PC-3 (cell line): ENCODE measurements around the gene OR52B4. TPM values are rescaled to one million over a fixed set of nuclear protein-coding genes. Genes with fewer than 3 reads are reported as not detected.

Experiments used
- ATAC-seq: fragments of 200-7000 bp; cut with Tn5 transposase; 2 replicates; pipeline ENCODE4 v1.9.1; 2020; ENCODE audit warnings: mild to moderate bottlenecking, moderate library complexity
- BruUV-seq: library from RNA; stranded (reverse); fragments of 400-500 nt; replicated peaks from 2 replicates; lab custom pipeline; 2021; lab: Mats Ljungman, UMichigan
- CTCF ChIA-PET: fragments of 300-600 bp; sonication (Branson Sonifier 250); formaldehyde crosslinking; loops from one replicate; lab custom pipeline; 2022; ENCODE audit warnings: antibody characterized with exemption; lab: Charles Lee
- POLR2A ChIA-PET: fragments of 300-600 bp; sonication (Branson Sonifier 250); formaldehyde crosslinking; loops from one replicate; lab custom pipeline; 2022; ENCODE audit warnings: antibody characterized with exemption; ENCODE audit not compliant: unreplicated experiment; lab: Charles Lee
- DNase-seq: peaks from one replicate; pipeline ENCODE4 v3.0.0-alpha.2; 2015
- H2AFZ ChIP-seq: fragments of 300-600 bp; sonication (generic); 2 replicates; pipeline ENCODE4 v1.6.0; 2016; ENCODE audit warnings: antibody characterized with exemption, low read length
- H3F3A ChIP-seq: fragments of 300-600 bp; sonication (generic); one replicate; pipeline ENCODE4 v1.6.0; 2017; ENCODE audit warnings: antibody characterized with exemption, low read length, control low read depth, mild to moderate bottlenecking; ENCODE audit not compliant: unreplicated experiment
- H3K27ac ChIP-seq: fragments of 300-600 bp; sonication (generic); 2 replicates; pipeline ENCODE4 v1.5.1; 2016; ENCODE audit warnings: mild to moderate bottlenecking, low read length
- H3K27me3 ChIP-seq: fragments of 300-600 bp; sonication (generic); 2 replicates; pipeline ENCODE4 v1.6.1; 2016; ENCODE audit warnings: low read length, mixed read lengths
- H3K36me3 ChIP-seq: fragments of 300-600 bp; sonication (generic); 2 replicates; pipeline ENCODE4 v1.6.1; 2016; ENCODE audit warnings: low read depth, mixed run types, low read length, mixed read lengths
- H3K4me1 ChIP-seq: fragments of 300-600 bp; sonication (generic); 2 replicates; pipeline ENCODE4 v1.5.1; 2016; ENCODE audit warnings: low read length; ENCODE audit not compliant: insufficient read depth
- H3K4me2 ChIP-seq: fragments of 300-600 bp; sonication (generic); 2 replicates; pipeline ENCODE4 v1.6.0; 2016; ENCODE audit warnings: low read length
- H3K4me3 ChIP-seq: fragments of 300-600 bp; sonication (generic); 2 replicates; pipeline ENCODE4 v1.5.1; 2016; ENCODE audit warnings: mild to moderate bottlenecking, low read length, mixed read lengths
- H3K79me2 ChIP-seq: fragments of 300-600 bp; sonication (generic); 2 replicates; pipeline ENCODE4 v1.6.1; 2017; ENCODE audit warnings: low read length, mixed read lengths
- H3K9ac ChIP-seq: fragments of 300-600 bp; sonication (generic); 2 replicates; pipeline ENCODE4 v1.6.0; 2016; ENCODE audit warnings: mild to moderate bottlenecking, low read length
- H3K9me2 ChIP-seq: fragments of 300-600 bp; sonication (generic); replicated peaks from 2 replicates; pipeline ENCODE4 v1.6.1; 2016; ENCODE audit warnings: mixed run types, low read length, mixed read lengths
- H3K9me3 ChIP-seq: fragments of 300-600 bp; sonication (generic); 2 replicates; pipeline ENCODE4 v1.6.1; 2016; ENCODE audit warnings: low read length, mixed read lengths
- H4K20me1 ChIP-seq: fragments of 300-600 bp; sonication (generic); 2 replicates; pipeline ENCODE4 v1.6.1; 2016; ENCODE audit warnings: low read length, mixed read lengths
- CTCF ChIP-seq: fragments of 300-600 bp; sonication (generic); conservative IDR thresholded peaks from 2 replicates; pipeline ENCODE4 v1.5.1; 2017; ENCODE audit warnings: antibody characterized with exemption, low read depth, mild to moderate bottlenecking, low read length
- EZH2 ChIP-seq: fragments of 300-600 bp; sonication (generic); IDR thresholded peaks from one replicate; pipeline ENCODE4 v1.6.1; 2017; ENCODE audit warnings: antibody characterized with exemption, mild to moderate bottlenecking, low read length; ENCODE audit not compliant: unreplicated experiment
- EZH2phosphoT487 ChIP-seq: fragments of 300-600 bp; sonication (generic); IDR thresholded peaks from 2 replicates; pipeline ENCODE4 v1.6.1; 2018; ENCODE audit warnings: mild to moderate bottlenecking, antibody characterized with exemption, low read length, borderline replicate concordance
- intact Hi-C: fragments of 100-400 bp; cut with micrococcal nuclease; formaldehyde crosslinking; loops from 2 replicates; pipeline ENCODE4 v1.9.0; 2023
- total RNA-seq: library from RNA; depleted of rRNA; stranded (reverse); fragments of >200 nt; gene quantifications from 2 replicates; pipeline ENCODE4 v1.2.3, GENCODE V29; 2014

OR52B4 gene
- total RNA-seq, 1 experiment from 2014 or later = not detected

- H3K79me2 ChIP-seq = no peaks in the 10 kb centered on the region
- H3K27ac ChIP-seq = no peak overlapping the region
- H4K20me1 ChIP-seq = no peaks in the 10 kb centered on the region
- intact Hi-C loops = loop anchor here (1.0 to 5.0 kb wide), 2 partner anchors 88 to 207 kb away; partner anchors contain the start of gene OR52K1
- POLR2A ChIA-PET = interaction anchor here (1.2 kb wide), 1 partner anchor 27 kb away, joined by 5 read pairs; no protein-coding TSS in a partner anchor
- ATAC-seq = peak; percentile 32; the same call in 1 of the 2 replicates
- no peak overlapping the region for H3K9ac ChIP-seq
- no peak for DNase-seq
- peak overlapping the region; percentile 97 for H2AFZ ChIP-seq
- H3K4me2 ChIP-seq = peak overlapping the region; percentile 97
- no peak for TF ChIP-seq EZH2
- TF ChIP-seq CTCF = no peak
- TF ChIP-seq EZH2phosphoT487 = no peak
- H3K4me3 ChIP-seq = peak overlapping the region; percentile 99
- no peaks in the 10 kb centered on the region for H3K36me3 ChIP-seq
- no peaks in the 10 kb centered on the region for H3F3A ChIP-seq
- BruUV-seq = no TSS peak
- no peaks in the 10 kb centered on the region for H3K9me3 ChIP-seq
- H3K27me3 ChIP-seq = no peaks in the 10 kb centered on the region
- H3K4me1 ChIP-seq = no peaks in the 10 kb centered on the region; the same call in 1 of the 2 replicates
- H3K9me2 ChIP-seq = no peaks in the 10 kb centered on the region
- CTCF ChIA-PET = no interaction called here
Measured at GRCh38 chr11:4393858-4394223, 25.7 kb upstream of the OR52B4 start.

GRCh38 chr11:4393209-4393857 lies 25.1 kb upstream of the OR52B4 start, which contains the start of gene TRIM21:
Gene TRIM21 (minus strand): TSS chr11:4393702. CDS start chr11:4390409, 3,293 bp downstream.
- CTCF ChIA-PET = no interaction called here
- no peak within 1 kb of the TSS for H3K27ac ChIP-seq
- intact Hi-C loops = loop anchor here (1.0 to 5.0 kb wide), 2 partner anchors 89 to 206 kb away; partner anchors contain the start of gene OR52K1

More at GRCh38 chr11:4393209-4393857, 25.1 kb upstream of the OR52B4 start, which contains the start of gene TRIM21:
- Histone ChIP-seq H3K4me1 (no peaks in the 10 kb centered on the region; the same call in 1 of the 2 replicates), H3K36me3 (no peaks in the 10 kb centered on the region), H3K4me3 (peak within 1 kb of the TSS; percentile 99), H3K27me3 (no peaks in the 10 kb centered on the region), H3K9me3 (no peaks in the 10 kb centered on the region), H3F3A (no peaks in the 10 kb centered on the region), H3K9me2 (no peaks in the 10 kb centered on the region), H3K79me2 (no peaks in the 10 kb centered on the region), H2AFZ (peak within 1 kb of the TSS; percentile 97), H3K4me2 (peak within 1 kb of the TSS; percentile 97), H3K9ac (peak within 1 kb of the TSS; percentile 60), H4K20me1 (no peaks in the 10 kb centered on the region)
- BruUV-seq = TSS peak; percentile 58
- ATAC-seq (peak; percentile 100), DNase-seq (peak; percentile 79)
- POLR2A ChIA-PET = interaction anchor here (1.2 kb wide), 1 partner anchor 27 kb away, joined by 5 read pairs; no protein-coding TSS in a partner anchor
- TF ChIP-seq EZH2 = no peak
- no peak for TF ChIP-seq CTCF
- TF ChIP-seq EZH2phosphoT487 = no peak
